Astrocyte (in vitro differentiated cells and primary cell): ENCODE data around the gene MAS1. TPM values are rescaled to one million over a fixed set of nuclear protein-coding genes. Genes with fewer than 3 reads are reported as not detected.

Source experiments
- DNase-seq: peaks from one replicate; pipeline ENCODE4 v3.0.0-alpha.2; 2010; ENCODE audit warnings: low read depth
- FAIRE-seq: peaks from 2 replicates; lab custom pipeline; 2011; peaks lifted over from hg19 to GRCh38; lab: Jason Lieb, UNC
- H2AFZ ChIP-seq: 2 replicates; pipeline ENCODE4 v1.6.0; 2012; ENCODE audit warnings: low read depth, low read length, inconsistent platforms
- H3K27ac ChIP-seq: 2 replicates; pipeline ENCODE4 v1.5.1; 2011; ENCODE audit warnings: low read depth, low read length, inconsistent platforms
- H3K27me3 ChIP-seq: 2 replicates; pipeline ENCODE4 v1.6.0; 2011; ENCODE audit warnings: low read length, inconsistent platforms; ENCODE audit not compliant: insufficient read depth
- H3K36me3 ChIP-seq: 2 replicates; pipeline ENCODE4 v1.5.1; 2011; ENCODE audit warnings: low read length, inconsistent platforms; ENCODE audit not compliant: insufficient read depth
- H3K4me1 ChIP-seq: 2 replicates; pipeline ENCODE4 v1.5.1; 2011; ENCODE audit warnings: low read length, inconsistent platforms; ENCODE audit not compliant: insufficient read depth
- H3K4me2 ChIP-seq: 2 replicates; pipeline ENCODE4 v1.6.0; 2012; ENCODE audit warnings: low read length, inconsistent platforms
- H3K4me3 ChIP-seq: 2 replicates; pipeline ENCODE4 v1.5.1; 2011; ENCODE audit warnings: low read depth, mild to moderate bottlenecking, low read length, inconsistent platforms; ENCODE audit not compliant: insufficient read depth
- H3K79me2 ChIP-seq: 2 replicates; pipeline ENCODE4 v1.6.0; 2012; ENCODE audit warnings: mild to moderate bottlenecking, low read length, inconsistent platforms; ENCODE audit not compliant: insufficient read depth
- H3K9ac ChIP-seq: 2 replicates; pipeline ENCODE4 v1.6.0; 2012; ENCODE audit warnings: mild to moderate bottlenecking, low read length, inconsistent platforms
- H3K9me3 ChIP-seq: 2 replicates; pipeline ENCODE4 v1.5.1; 2012; ENCODE audit warnings: low read depth, mild to moderate bottlenecking, low read length, inconsistent platforms; ENCODE audit not compliant: insufficient read depth
- H4K20me1 ChIP-seq: 2 replicates; pipeline ENCODE4 v1.6.0; 2012; ENCODE audit warnings: low read length, inconsistent platforms; ENCODE audit not compliant: insufficient read depth
- H3K27ac Mint-ChIP-seq: one replicate; pipeline ENCODE4 v1.8.0; 2021; ENCODE audit warnings: mild to moderate bottlenecking, mixed read lengths; ENCODE audit not compliant: unreplicated experiment
- H3K27me3 Mint-ChIP-seq: one replicate; pipeline ENCODE4 v1.8.0; 2021; ENCODE audit warnings: low read depth, mixed read lengths; ENCODE audit not compliant: unreplicated experiment
- H3K36me3 Mint-ChIP-seq: one replicate; pipeline ENCODE4 v1.8.0; 2021; ENCODE audit warnings: low read depth, mixed read lengths; ENCODE audit not compliant: unreplicated experiment
- H3K4me1 Mint-ChIP-seq: one replicate; pipeline ENCODE4 v1.8.0; 2021; ENCODE audit warnings: low read depth, mixed read lengths; ENCODE audit not compliant: unreplicated experiment
- H3K4me3 Mint-ChIP-seq: one replicate; pipeline ENCODE4 v1.8.0; 2021; ENCODE audit warnings: mild to moderate bottlenecking, moderate library complexity, mixed read lengths; ENCODE audit not compliant: unreplicated experiment
- H3K9me3 Mint-ChIP-seq: one replicate; pipeline ENCODE4 v1.8.0; 2021; ENCODE audit warnings: mild to moderate bottlenecking, mixed read lengths; ENCODE audit not compliant: unreplicated experiment
- EZH2 ChIP-seq: IDR thresholded peaks from 2 replicates; pipeline ENCODE4 v1.6.1; 2012; ENCODE audit warnings: mild to moderate bottlenecking, low read length, inconsistent platforms; ENCODE audit not compliant: insufficient read depth
- total RNA-seq: library from RNA; stranded (reverse); gene quantifications from 2 replicates; pipeline ENCODE4 v1.2.1, GENCODE V29; 2021
- TF ChIP-seq, protein P1 (sequence below): IDR thresholded peaks from 2 replicates; pipeline ENCODE4 v1.5.1; 2011; ENCODE audit warnings: low read depth, mild to moderate bottlenecking, inconsistent platforms, low read length, moderate library complexity; ENCODE audit not compliant: insufficient read depth

MAS1 gene
- total RNA-seq, 1 donor from 2014 or later: not detected

DNA sequence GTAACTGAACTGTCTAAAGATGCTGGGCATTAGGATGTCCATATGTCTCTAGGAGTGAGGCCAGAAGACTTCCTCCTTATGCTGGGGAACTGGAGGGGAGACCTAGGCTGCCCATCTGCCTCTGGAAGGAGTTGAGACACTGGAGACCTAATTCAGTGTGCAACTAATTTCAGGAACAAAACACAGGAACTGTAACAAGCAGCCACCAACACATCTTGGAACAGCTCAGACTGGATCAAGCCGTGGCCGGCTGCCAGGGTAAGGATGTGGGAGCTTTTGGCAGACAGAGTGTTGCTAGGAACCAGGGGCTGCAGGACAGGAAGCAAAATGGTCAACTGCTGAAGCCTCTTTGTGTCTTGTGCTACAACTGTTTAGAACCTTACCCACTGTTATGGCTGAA, 16.4 kb upstream of the MAS1 start:
- H3K4me1 ChIP-seq: peaks cover 3% of the 10 kb centered on the region
- no peak overlapping the region for H3K4me3 ChIP-seq
- peaks cover 1% of the 10 kb centered on the region for H3K4me1 Mint-ChIP-seq
- peaks cover 11% of the 10 kb centered on the region for H3K27me3 Mint-ChIP-seq
- H3K27me3 ChIP-seq: peaks cover 3% of the 10 kb centered on the region
- H2AFZ ChIP-seq: no peak overlapping the region
- peaks cover 4% of the 10 kb centered on the region for H3K9me3 Mint-ChIP-seq
- H3K9ac ChIP-seq: no peak overlapping the region
- H3K9me3 ChIP-seq: no peaks in the 10 kb centered on the region
- no peak overlapping the region for H3K27ac Mint-ChIP-seq
- no peaks in the 10 kb centered on the region for H3K79me2 ChIP-seq
- no peaks in the 10 kb centered on the region for H3K36me3 ChIP-seq
- FAIRE-seq (no peak), DNase-seq (peak; percentile 25)
- no peak overlapping the region for H3K27ac ChIP-seq
- H4K20me1 ChIP-seq: no peaks in the 10 kb centered on the region
- no peak for TF ChIP-seq EZH2
- H3K4me3 Mint-ChIP-seq: no peak overlapping the region
- H3K4me2 ChIP-seq: no peak overlapping the region
- no peaks in the 10 kb centered on the region for H3K36me3 Mint-ChIP-seq

DNA sequence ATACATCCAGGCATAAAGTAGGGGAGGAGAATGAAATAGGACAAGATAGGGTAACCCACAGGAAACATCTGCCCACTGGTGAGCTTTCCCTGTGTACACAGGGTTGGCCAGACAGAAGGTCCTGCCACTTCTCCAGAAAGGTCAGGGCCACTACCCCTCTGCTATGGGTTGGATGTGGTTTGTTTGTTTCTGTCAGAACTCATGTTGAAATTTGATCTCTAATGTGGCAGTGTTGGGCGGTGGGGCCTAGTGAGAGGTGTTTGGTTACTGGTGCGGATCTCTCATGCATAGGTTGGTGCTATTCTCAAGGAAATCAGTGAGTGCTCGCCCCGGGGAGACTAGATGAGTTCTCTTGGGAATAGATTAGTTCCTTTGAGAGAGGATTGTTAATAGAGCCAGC, 15.6 kb upstream of the MAS1 start:
- TF ChIP-seq, protein P1, sequence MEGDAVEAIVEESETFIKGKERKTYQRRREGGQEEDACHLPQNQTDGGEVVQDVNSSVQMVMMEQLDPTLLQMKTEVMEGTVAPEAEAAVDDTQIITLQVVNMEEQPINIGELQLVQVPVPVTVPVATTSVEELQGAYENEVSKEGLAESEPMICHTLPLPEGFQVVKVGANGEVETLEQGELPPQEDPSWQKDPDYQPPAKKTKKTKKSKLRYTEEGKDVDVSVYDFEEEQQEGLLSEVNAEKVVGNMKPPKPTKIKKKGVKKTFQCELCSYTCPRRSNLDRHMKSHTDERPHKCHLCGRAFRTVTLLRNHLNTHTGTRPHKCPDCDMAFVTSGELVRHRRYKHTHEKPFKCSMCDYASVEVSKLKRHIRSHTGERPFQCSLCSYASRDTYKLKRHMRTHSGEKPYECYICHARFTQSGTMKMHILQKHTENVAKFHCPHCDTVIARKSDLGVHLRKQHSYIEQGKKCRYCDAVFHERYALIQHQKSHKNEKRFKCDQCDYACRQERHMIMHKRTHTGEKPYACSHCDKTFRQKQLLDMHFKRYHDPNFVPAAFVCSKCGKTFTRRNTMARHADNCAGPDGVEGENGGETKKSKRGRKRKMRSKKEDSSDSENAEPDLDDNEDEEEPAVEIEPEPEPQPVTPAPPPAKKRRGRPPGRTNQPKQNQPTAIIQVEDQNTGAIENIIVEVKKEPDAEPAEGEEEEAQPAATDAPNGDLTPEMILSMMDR: no peak
- no peak for TF ChIP-seq EZH2
- Mint-ChIP-seq H3K36me3 (no peaks in the 10 kb centered on the region), H3K9me3 (peaks cover 4% of the 10 kb centered on the region), H3K4me3 (no peak overlapping the region), H3K4me1 (peaks cover 1% of the 10 kb centered on the region), H3K27ac (no peak overlapping the region), H3K27me3 (peaks cover 14% of the 10 kb centered on the region)
- H3K9ac ChIP-seq: no peak overlapping the region
- H3K36me3 ChIP-seq: no peaks in the 10 kb centered on the region
- no peak for FAIRE-seq
- H3K4me2 ChIP-seq: no peak overlapping the region
- no peaks in the 10 kb centered on the region for H4K20me1 ChIP-seq
- H3K4me1 ChIP-seq: peaks cover 3% of the 10 kb centered on the region
- H2AFZ ChIP-seq: no peak overlapping the region
- no peak overlapping the region for H3K27ac ChIP-seq
- no peaks in the 10 kb centered on the region for H3K79me2 ChIP-seq
- no peak for DNase-seq
- no peak overlapping the region for H3K4me3 ChIP-seq
- peaks cover 3% of the 10 kb centered on the region for H3K27me3 ChIP-seq
- no peaks in the 10 kb centered on the region for H3K9me3 ChIP-seq

DNA sequence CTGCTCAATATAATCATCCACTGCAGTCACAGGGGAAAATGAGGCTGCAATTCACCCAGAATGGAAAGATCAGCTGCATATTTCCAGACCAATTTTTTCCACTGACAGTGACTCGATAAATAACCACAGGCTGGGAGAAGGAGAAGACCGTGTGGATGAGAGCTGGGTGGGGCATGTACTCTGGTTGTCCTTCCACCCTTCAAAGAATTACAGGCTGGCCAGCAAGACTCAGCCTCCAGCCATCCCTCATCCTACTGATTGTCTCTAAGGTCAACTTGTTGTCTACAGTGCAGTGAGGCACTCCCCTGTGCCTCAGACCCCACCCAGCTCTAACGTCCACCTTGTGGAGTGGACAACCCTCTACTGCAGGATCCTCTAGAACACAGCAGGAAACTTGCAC, 14.5 kb upstream of the MAS1 start:
- H3K9me3 Mint-ChIP-seq: peaks cover 4% of the 10 kb centered on the region
- DNase-seq (no peak), FAIRE-seq (no peak)
- no peak for TF ChIP-seq EZH2
- TF ChIP-seq, protein P1: no peak
- H3K36me3 Mint-ChIP-seq: no peaks in the 10 kb centered on the region
- H3K4me1 ChIP-seq: peaks cover 3% of the 10 kb centered on the region
- no peak overlapping the region for H3K27ac Mint-ChIP-seq
- no peaks in the 10 kb centered on the region for H3K79me2 ChIP-seq
- H3K27me3 Mint-ChIP-seq: peaks cover 20% of the 10 kb centered on the region
- no peak overlapping the region for H2AFZ ChIP-seq
- peaks cover 1% of the 10 kb centered on the region for H3K4me1 Mint-ChIP-seq
- peaks cover 3% of the 10 kb centered on the region for H3K27me3 ChIP-seq
- no peak overlapping the region for H3K4me3 Mint-ChIP-seq
- no peak overlapping the region for H3K4me3 ChIP-seq
- no peaks in the 10 kb centered on the region for H4K20me1 ChIP-seq
- H3K4me2 ChIP-seq: no peak overlapping the region
- no peak overlapping the region for H3K27ac ChIP-seq
- no peak overlapping the region for H3K9ac ChIP-seq
- H3K36me3 ChIP-seq: no peaks in the 10 kb centered on the region
- no peaks in the 10 kb centered on the region for H3K9me3 ChIP-seq
